Hepatocyte (in vitro differentiated cells): ENCODE data around the gene CFL1. TPM values are rescaled to one million over a fixed set of nuclear protein-coding genes. Genes with fewer than 3 reads are reported as not detected.

Source experiments
- DNase-seq: peaks from one replicate; pipeline ENCODE4 v3.0.0-alpha.2; 2016; ENCODE audit warnings: low spot score
- H2AFZ ChIP-seq: fragments of 200-600 bp; sonication (generic); 2 replicates; pipeline ENCODE4 v1.6.0; 2016; ENCODE audit warnings: antibody characterized with exemption, mild to moderate bottlenecking
- H3K27ac ChIP-seq: fragments of 200-600 bp; sonication (generic); 2 replicates; pipeline ENCODE4 v1.5.1; 2016; ENCODE audit warnings: mild to moderate bottlenecking
- H3K27me3 ChIP-seq: fragments of 200-600 bp; sonication (generic); 2 replicates; pipeline ENCODE4 v1.6.1; 2016
- H3K36me3 ChIP-seq: fragments of 200-600 bp; sonication (generic); replicated peaks from 2 replicates; pipeline ENCODE4 v1.5.1; 2016; ENCODE audit warnings: low read depth; ENCODE audit not compliant: insufficient read depth
- H3K4me1 ChIP-seq: fragments of 200-600 bp; sonication (generic); 2 replicates; pipeline ENCODE4 v1.5.1; 2016; ENCODE audit warnings: mild to moderate bottlenecking, moderate library complexity; ENCODE audit not compliant: insufficient read depth
- H3K4me2 ChIP-seq: fragments of 200-600 bp; sonication (generic); 2 replicates; pipeline ENCODE4 v1.6.0; 2016
- H3K4me3 ChIP-seq: fragments of 200-600 bp; sonication (generic); 2 replicates; pipeline ENCODE4 v1.5.1; 2016; ENCODE audit warnings: mild to moderate bottlenecking
- H3K79me2 ChIP-seq: fragments of 200-600 bp; sonication (generic); 2 replicates; pipeline ENCODE4 v1.6.0; 2017; ENCODE audit warnings: mild to moderate bottlenecking
- H3K9me2 ChIP-seq: fragments of 200-600 bp; sonication (generic); replicated peaks from 2 replicates; pipeline ENCODE4 v1.6.0; 2017; ENCODE audit warnings: mild to moderate bottlenecking; ENCODE audit not compliant: insufficient read depth
- H3K9me3 ChIP-seq: fragments of 200-600 bp; sonication (generic); 2 replicates; pipeline ENCODE4 v1.5.1; 2016; ENCODE audit warnings: low read depth, mild to moderate bottlenecking
- H4K20me1 ChIP-seq: fragments of 200-600 bp; sonication (generic); 2 replicates; pipeline ENCODE4 v1.6.0; 2016; ENCODE audit warnings: mild to moderate bottlenecking; ENCODE audit not compliant: insufficient read depth, poor library complexity, severe bottlenecking
- EZH2 ChIP-seq: fragments of 200-600 bp; sonication (generic); IDR thresholded peaks from 2 replicates; pipeline ENCODE4 v1.6.1; 2016; ENCODE audit warnings: antibody characterized with exemption, mild to moderate bottlenecking, borderline replicate concordance
- EZH2phosphoT487 ChIP-seq: fragments of 200-600 bp; sonication (generic); IDR thresholded peaks from one replicate; pipeline ENCODE4 v1.6.1; 2018; ENCODE audit warnings: antibody characterized with exemption, mild to moderate bottlenecking, low read depth, moderate library complexity; ENCODE audit not compliant: unreplicated experiment, severe bottlenecking
- WGBS: methylation state at CpG from one replicate; pipeline ENCODE4 v1.1.6; 2016; ENCODE audit warnings: low lambda C conversion rate; ENCODE audit errors: missing lambda C conversion rate; 5-methylcytosine and 5-hydroxymethylcytosine counted together
- polyA plus RNA-seq: library from polyadenylated mRNA; unstranded; fragments of >200 nt; fragmentation: Nextera tagmentation; extraction: Ambion mirVana; gene quantifications from 2 replicates; pipeline ENCODE4 v1.2.1, GENCODE V29; 2016
- total RNA-seq: library from RNA; depleted of rRNA; stranded (reverse); fragments of >200 nt; gene quantifications from 2 replicates; pipeline ENCODE4 v1.2.3, GENCODE V29; 2014
- TF ChIP-seq, protein P1 (sequence below): fragments of 200-600 bp; sonication (generic); IDR thresholded peaks from 2 replicates; pipeline ENCODE4 v1.5.1; 2016; ENCODE audit warnings: antibody characterized with exemption, mild to moderate bottlenecking; ENCODE audit not compliant: poor library complexity

Gene CFL1
- total and polyA plus RNA-seq, 2 experiments from 2014 or later, result 720 to 1,698 TPM

DNA sequence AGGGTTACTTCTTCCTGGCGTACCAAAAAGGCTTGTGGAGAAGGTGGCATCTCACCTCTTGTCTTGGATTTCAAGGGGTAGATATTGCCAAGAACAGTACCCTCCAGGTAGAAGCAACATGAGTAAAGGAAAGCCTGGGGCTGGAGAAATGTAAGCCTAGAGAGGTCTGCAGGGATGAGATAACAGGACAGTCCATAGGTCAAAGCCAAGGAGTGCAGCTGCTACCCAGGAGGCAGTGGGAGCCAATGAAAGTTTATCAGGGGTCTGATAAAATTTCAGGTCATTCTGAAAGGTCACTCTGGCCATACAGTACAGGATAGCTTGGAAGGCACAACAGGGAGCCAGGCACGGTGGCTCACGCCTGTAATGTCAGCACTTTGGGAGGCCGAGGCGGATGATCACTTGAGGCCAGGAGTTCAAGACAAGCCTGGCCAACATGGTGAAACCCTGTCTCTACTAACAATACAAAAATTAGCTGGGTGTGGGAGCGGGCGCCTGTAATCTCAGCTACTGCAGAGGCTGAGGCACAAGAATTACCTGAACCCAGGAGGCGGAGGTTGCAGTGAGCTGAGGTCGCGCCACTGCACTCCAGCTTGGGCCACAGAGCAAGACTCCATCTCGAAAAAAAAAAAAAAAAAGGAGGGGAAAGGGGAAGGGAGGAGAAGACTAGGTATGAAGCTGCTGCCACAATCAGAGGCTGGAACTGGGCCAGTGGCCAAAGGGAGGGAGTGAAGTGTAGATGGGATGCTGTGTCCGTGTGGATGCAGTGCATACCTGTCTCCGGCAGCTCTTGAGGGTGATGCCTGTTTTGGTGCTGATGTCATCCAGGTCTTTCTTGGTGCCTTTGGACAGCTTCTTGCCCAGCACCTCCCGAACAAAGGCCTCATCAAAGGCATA, 29.1 kb upstream of the CFL1 start:
- Histone ChIP-seq H3K27me3 (no peaks in the 10 kb centered on the region), H3K9me2 (no peaks in the 10 kb centered on the region), H3K4me1 (peaks cover 42% of the 10 kb centered on the region), H3K4me2 (peak overlapping the region; percentile 98), H3K9me3 (no peaks in the 10 kb centered on the region), H3K27ac (peak overlapping the region; percentile 92), H4K20me1 (no peaks in the 10 kb centered on the region), H3K4me3 (peak overlapping the region; percentile 86), H3K79me2 (peaks cover 29% of the 10 kb centered on the region), H3K36me3 (no peaks in the 10 kb centered on the region), H2AFZ (no peak overlapping the region)
- DNase-seq, result no peak
- TF ChIP-seq, protein P1, sequence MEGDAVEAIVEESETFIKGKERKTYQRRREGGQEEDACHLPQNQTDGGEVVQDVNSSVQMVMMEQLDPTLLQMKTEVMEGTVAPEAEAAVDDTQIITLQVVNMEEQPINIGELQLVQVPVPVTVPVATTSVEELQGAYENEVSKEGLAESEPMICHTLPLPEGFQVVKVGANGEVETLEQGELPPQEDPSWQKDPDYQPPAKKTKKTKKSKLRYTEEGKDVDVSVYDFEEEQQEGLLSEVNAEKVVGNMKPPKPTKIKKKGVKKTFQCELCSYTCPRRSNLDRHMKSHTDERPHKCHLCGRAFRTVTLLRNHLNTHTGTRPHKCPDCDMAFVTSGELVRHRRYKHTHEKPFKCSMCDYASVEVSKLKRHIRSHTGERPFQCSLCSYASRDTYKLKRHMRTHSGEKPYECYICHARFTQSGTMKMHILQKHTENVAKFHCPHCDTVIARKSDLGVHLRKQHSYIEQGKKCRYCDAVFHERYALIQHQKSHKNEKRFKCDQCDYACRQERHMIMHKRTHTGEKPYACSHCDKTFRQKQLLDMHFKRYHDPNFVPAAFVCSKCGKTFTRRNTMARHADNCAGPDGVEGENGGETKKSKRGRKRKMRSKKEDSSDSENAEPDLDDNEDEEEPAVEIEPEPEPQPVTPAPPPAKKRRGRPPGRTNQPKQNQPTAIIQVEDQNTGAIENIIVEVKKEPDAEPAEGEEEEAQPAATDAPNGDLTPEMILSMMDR, result no peak
- TF ChIP-seq EZH2phosphoT487, result no peak
- no peak for TF ChIP-seq EZH2
- WGBS, result 84% methylated on average over 13 of the region's 14 CpGs

- no peaks in the 10 kb centered on the region for H3K36me3 ChIP-seq
Measured at GRCh38 chr11:65885808-65886536, 28.0 kb upstream of the CFL1 start.

DNA sequence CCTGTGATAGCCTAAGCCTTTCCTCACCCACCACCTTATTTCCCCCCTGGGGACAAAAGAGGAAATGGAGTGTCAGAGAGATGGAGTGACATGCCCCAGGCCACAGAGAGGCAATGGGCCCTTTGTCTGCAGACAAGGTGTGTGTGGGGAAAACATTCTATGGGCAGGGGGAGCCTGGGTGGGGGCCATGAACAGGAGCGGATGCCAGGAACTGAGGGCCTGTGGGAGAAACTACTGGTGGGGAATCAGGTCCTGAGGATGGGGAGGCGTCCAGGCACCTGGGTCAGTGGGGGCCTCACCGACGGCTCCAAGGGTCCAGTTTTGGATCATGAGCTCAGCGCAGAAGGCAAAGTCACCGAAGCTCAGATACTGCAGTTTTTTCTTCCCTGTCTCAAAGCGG, 27.3 kb upstream of the CFL1 start:
- no peaks in the 10 kb centered on the region for H3K27me3 ChIP-seq
- no peak overlapping the region for H3K4me2 ChIP-seq
- DNase-seq, result no peak
- TF ChIP-seq EZH2, result no peak
- 93% methylated on average over 7 of the region's 7 CpGs for WGBS
- peaks cover 24% of the 10 kb centered on the region for H3K79me2 ChIP-seq
- no peak overlapping the region for H3K4me3 ChIP-seq
- no peaks in the 10 kb centered on the region for H3K9me3 ChIP-seq
- H3K27ac ChIP-seq, result no peak overlapping the region
- no peaks in the 10 kb centered on the region for H3K36me3 ChIP-seq
- peaks cover 27% of the 10 kb centered on the region for H3K4me1 ChIP-seq
- no peaks in the 10 kb centered on the region for H3K9me2 ChIP-seq
- no peaks in the 10 kb centered on the region for H4K20me1 ChIP-seq
- no peak overlapping the region for H2AFZ ChIP-seq

More at GRCh38 chr11:65885808-65886536, 28.0 kb upstream of the CFL1 start:
- no peaks in the 10 kb centered on the region for H3K9me3 ChIP-seq
- H3K27ac ChIP-seq, result peak overlapping the region; percentile 92
- H3K9me2 ChIP-seq, result no peaks in the 10 kb centered on the region
- H3K79me2 ChIP-seq, result peaks cover 24% of the 10 kb centered on the region
- H3K4me2 ChIP-seq, result peak overlapping the region; percentile 98
- no peak overlapping the region for H3K4me3 ChIP-seq
- H4K20me1 ChIP-seq, result no peaks in the 10 kb centered on the region
- H3K4me1 ChIP-seq, result peaks cover 31% of the 10 kb centered on the region
- no peaks in the 10 kb centered on the region for H3K27me3 ChIP-seq
- WGBS, result 89% methylated on average over 12 of the region's 12 CpGs
- TF ChIP-seq, protein P1, result no peak
- TF ChIP-seq EZH2phosphoT487, result no peak
- TF ChIP-seq EZH2, result no peak
- DNase-seq, result no peak
- no peak overlapping the region for H2AFZ ChIP-seq

GRCh38 chr11:65884716-65885092, 26.7 kb upstream of the CFL1 start:
- H3K79me2 ChIP-seq, result peaks cover 24% of the 10 kb centered on the region
- peak; percentile 85 for DNase-seq
- H3K4me3 ChIP-seq, result no peak overlapping the region
- H3K9me3 ChIP-seq, result no peaks in the 10 kb centered on the region
- TF ChIP-seq, protein P1, result peak; percentile 99
- no peak for TF ChIP-seq EZH2phosphoT487
- H3K27ac ChIP-seq, result no peak overlapping the region
- WGBS, result 27% methylated on average over 9 of the region's 9 CpGs
- H3K4me2 ChIP-seq, result no peak overlapping the region
- no peaks in the 10 kb centered on the region for H3K27me3 ChIP-seq
- H3K9me2 ChIP-seq, result no peaks in the 10 kb centered on the region
- H2AFZ ChIP-seq, result no peak overlapping the region
- H4K20me1 ChIP-seq, result no peaks in the 10 kb centered on the region
- H3K36me3 ChIP-seq, result no peaks in the 10 kb centered on the region
- peaks cover 22% of the 10 kb centered on the region for H3K4me1 ChIP-seq
